HCT116 (cell line): ENCODE results near the gene PARP8.

ENCODE experiments used
- POLR2AphosphoS5 ChIP-seq: IDR thresholded peaks from 2 replicates; pipeline ENCODE4 v1.6.1; 2011; ENCODE audit warnings: mild to moderate bottlenecking, low read depth, low read length, moderate library complexity
- SRF ChIP-seq: IDR thresholded peaks from 2 replicates; pipeline ENCODE4 v1.6.1; 2012; ENCODE audit warnings: low read depth

DNA sequence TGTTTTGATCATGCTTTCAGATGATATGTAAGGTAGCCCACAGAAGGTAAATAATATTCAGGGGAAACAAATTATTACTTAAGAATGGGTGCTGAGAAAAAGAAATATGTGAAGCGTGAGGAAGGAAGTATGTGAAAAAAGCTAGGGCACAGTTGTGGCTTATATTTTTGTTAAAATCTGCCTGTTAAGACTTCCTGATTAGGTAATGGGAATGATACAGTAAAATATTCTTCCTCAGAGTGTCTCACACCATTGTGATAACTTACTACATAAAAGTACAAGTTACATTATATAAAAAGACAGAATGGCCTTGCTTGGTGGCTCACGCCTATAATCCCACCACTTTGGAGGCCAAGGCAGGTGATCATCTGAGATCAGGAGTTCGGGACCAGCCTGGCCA lies 18.7 kb upstream of the PARP8 start:
- TF ChIP-seq POLR2AphosphoS5 (no peak), SRF (no peak)
